HPDE6-E6E7 (cell line): Measurements from ENCODE around the gene ADAMTSL2.

Experiments
- DNase-seq: peaks from one replicate; pipeline ENCODE4 v3.0.0; 2011; ENCODE audit warnings: missing footprints; ENCODE audit errors: extremely low spot score

Gene ADAMTSL2

GRCh38 chr9:133589454-133590227 is 55.1 kb downstream of the ADAMTSL2 start:
- no peak for DNase-seq

- DNase-seq, result no peak
These were observed 55.8 kb downstream of the ADAMTSL2 start for GRCh38 chr9:133590231-133590855.

- DNase-seq, result no peak
These were observed 56.8 kb downstream of the ADAMTSL2 start for GRCh38 chr9:133591116-133591910.

GRCh38 chr9:133591985-133592384 is 57.5 kb downstream of the ADAMTSL2 start:
- DNase-seq, result no peak

GRCh38 chr9:133592731-133593409 is 58.4 kb downstream of the ADAMTSL2 start:
- no peak for DNase-seq

- DNase-seq, result no peak
These were observed 59.2 kb downstream of the ADAMTSL2 start for GRCh38 chr9:133593587-133594253.

GRCh38 chr9:133594310-133594709 is 59.8 kb downstream of the ADAMTSL2 start:
- no peak for DNase-seq

GRCh38 chr9:133595910-133596309 is 61.4 kb downstream of the ADAMTSL2 start:
- no peak for DNase-seq

- DNase-seq, result no peak
These were observed 62.9 kb downstream of the ADAMTSL2 start for GRCh38 chr9:133597316-133597957.

- DNase-seq, result no peak
These were observed 64.5 kb downstream of the ADAMTSL2 start for GRCh38 chr9:133598978-133599377.

GRCh38 chr9:133599470-133600173 is 65.1 kb downstream of the ADAMTSL2 start:
- DNase-seq, result no peak

GRCh38 chr9:133600739-133601138 is 66.2 kb downstream of the ADAMTSL2 start:
- DNase-seq, result no peak

- no peak for DNase-seq
These were observed 67.2 kb downstream of the ADAMTSL2 start for GRCh38 chr9:133601746-133602145.

GRCh38 chr9:133602277-133602676 is 67.8 kb downstream of the ADAMTSL2 start:
- no peak for DNase-seq

GRCh38 chr9:133603135-133603927 is 68.8 kb downstream of the ADAMTSL2 start:
- DNase-seq, result no peak

- no peak for DNase-seq
These were observed 69.7 kb downstream of the ADAMTSL2 start for GRCh38 chr9:133604214-133604613.

GRCh38 chr9:133604856-133605255 is 70.4 kb downstream of the ADAMTSL2 start:
- no peak for DNase-seq

- no peak for DNase-seq
These were observed 70.9 kb downstream of the ADAMTSL2 start for GRCh38 chr9:133605446-133605845.
